Measurements from ENCODE around the gene PTCD3. TPM values are rescaled to one million over a fixed set of nuclear protein-coding genes. Genes with fewer than 3 reads are reported as not detected.

PTCD3 gene
- total RNA-seq, 1 experiment from 2014 or later: 180 TPM

DNA sequence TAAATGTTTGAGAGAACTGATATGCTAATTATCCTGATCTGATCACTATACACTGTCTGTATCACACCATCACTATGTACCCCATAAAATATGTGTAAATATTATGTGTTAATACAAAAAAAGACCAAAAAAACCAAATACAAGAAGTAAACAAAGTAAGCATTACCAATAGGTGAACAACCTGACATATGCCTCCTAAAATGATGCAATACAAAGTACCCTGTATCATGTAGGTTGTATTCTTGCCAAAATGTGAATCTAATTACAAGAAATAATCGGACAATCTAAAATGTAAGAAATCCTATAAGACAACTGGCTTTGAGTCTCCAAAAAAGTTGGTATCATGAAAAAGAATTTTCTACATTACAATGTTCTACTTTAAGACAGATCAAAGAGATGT lies 8.1 kb upstream of the PTCD3 start:
- no peak overlapping the region for H3T11ph ChIP-seq (ENCODE audit: low read length)
- no peak overlapping the region for H2BK12ac ChIP-seq (ENCODE audit: insufficient read length, low read depth, low read length)
- no peak overlapping the region for H3K4me2 ChIP-seq (ENCODE audit: insufficient read depth, insufficient read length, low read length)
- no peak overlapping the region for H4K91ac ChIP-seq (ENCODE audit: insufficient read length, low read depth, low read length)
- H2AFZ ChIP-seq (ENCODE audit: low read length): no peak overlapping the region
- H3K9me3 ChIP-seq (ENCODE audit: control insufficient read depth, low read depth, low read length): no peaks in the 10 kb centered on the region
- no peak overlapping the region for H2BK20ac ChIP-seq (ENCODE audit: low read depth, low read length, poor library complexity, severe bottlenecking)
- no peak overlapping the region for H3K14ac ChIP-seq (ENCODE audit: insufficient read depth, low read length)
- H2BK120ac ChIP-seq (ENCODE audit: low read depth, low read length, poor library complexity, severe bottlenecking): no peak overlapping the region
- Mint-ChIP-seq H3K4me1 (no peaks in the 10 kb centered on the region), H3K36me3 (ENCODE audit: insufficient read depth in 1 of 3, low read depth in 3 of 3) (peaks cover 23 to 75% (median 69%) of the 10 kb centered on the region in 3 experiments), H3K4me3 (no peak overlapping the region), H3K27ac (no peak overlapping the region), H3K27me3 (ENCODE audit: low read depth) (no peaks in the 10 kb centered on the region), H3K9me3 (no peaks in the 10 kb centered on the region)
- H3K79me2 ChIP-seq (ENCODE audit: insufficient read depth, low read length): peaks cover 6% of the 10 kb centered on the region; the same call in 1 of the 2 replicates
- H3K9ac ChIP-seq (ENCODE audit: extremely low read depth, insufficient read length, low read length): no peak overlapping the region
- H3K27ac ChIP-seq (ENCODE audit: insufficient read length, low read depth, low read length): no peak overlapping the region
- no peak overlapping the region for H4K8ac ChIP-seq (replicated peaks; ENCODE audit: insufficient read length, low read depth, low read length)
- TF ChIP-seq, protein P1, sequence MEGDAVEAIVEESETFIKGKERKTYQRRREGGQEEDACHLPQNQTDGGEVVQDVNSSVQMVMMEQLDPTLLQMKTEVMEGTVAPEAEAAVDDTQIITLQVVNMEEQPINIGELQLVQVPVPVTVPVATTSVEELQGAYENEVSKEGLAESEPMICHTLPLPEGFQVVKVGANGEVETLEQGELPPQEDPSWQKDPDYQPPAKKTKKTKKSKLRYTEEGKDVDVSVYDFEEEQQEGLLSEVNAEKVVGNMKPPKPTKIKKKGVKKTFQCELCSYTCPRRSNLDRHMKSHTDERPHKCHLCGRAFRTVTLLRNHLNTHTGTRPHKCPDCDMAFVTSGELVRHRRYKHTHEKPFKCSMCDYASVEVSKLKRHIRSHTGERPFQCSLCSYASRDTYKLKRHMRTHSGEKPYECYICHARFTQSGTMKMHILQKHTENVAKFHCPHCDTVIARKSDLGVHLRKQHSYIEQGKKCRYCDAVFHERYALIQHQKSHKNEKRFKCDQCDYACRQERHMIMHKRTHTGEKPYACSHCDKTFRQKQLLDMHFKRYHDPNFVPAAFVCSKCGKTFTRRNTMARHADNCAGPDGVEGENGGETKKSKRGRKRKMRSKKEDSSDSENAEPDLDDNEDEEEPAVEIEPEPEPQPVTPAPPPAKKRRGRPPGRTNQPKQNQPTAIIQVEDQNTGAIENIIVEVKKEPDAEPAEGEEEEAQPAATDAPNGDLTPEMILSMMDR (conservative IDR thresholded peaks at IDR 0.05): no peak
- H3K79me1 ChIP-seq (ENCODE audit: insufficient read depth, low read depth, low read length, poor library complexity, severe bottlenecking): peaks cover 11% of the 10 kb centered on the region
- H3K27me3 ChIP-seq (ENCODE audit: insufficient read depth, low read length): no peaks in the 10 kb centered on the region
- no peak overlapping the region for H3K56ac ChIP-seq (ENCODE audit: insufficient read length, low read depth, low read length)
- no peak for DNase-seq
- H3K18ac ChIP-seq (ENCODE audit: insufficient read length, low read depth, low read length): no peak overlapping the region
- no peak overlapping the region for H2BK5ac ChIP-seq (ENCODE audit: insufficient read length, low read length)
- H2AK5ac ChIP-seq (ENCODE audit: insufficient read length, low read length): no peak overlapping the region
- no peak overlapping the region for H3K23ac ChIP-seq (ENCODE audit: insufficient read length, low read depth, low read length)
- H3K4me1 ChIP-seq (ENCODE audit: insufficient read depth, low read length): no peaks in the 10 kb centered on the region
- WGBS (ENCODE audit: extremely low coverage, insufficient read length, low lambda C conversion rate): no CpG with 5 or more reads among the region's 1 CpG
- no peaks in the 10 kb centered on the region for H4K20me1 ChIP-seq (ENCODE audit: control insufficient read depth, insufficient read depth, insufficient read length)
- H3K4ac ChIP-seq (ENCODE audit: low read depth, low read length): no peak overlapping the region
- H2BK15ac ChIP-seq (ENCODE audit: low read depth, low read length): no peak overlapping the region
- H4K5ac ChIP-seq (ENCODE audit: insufficient read length, low read depth, low read length): no peak overlapping the region
- no peaks in the 10 kb centered on the region for H3K23me2 ChIP-seq (ENCODE audit: insufficient read length, low read depth, low read length, poor library complexity, severe bottlenecking)

All from H9 (cell line).